ENCODE data around the gene IDH3B.

IDH3B gene

DNA sequence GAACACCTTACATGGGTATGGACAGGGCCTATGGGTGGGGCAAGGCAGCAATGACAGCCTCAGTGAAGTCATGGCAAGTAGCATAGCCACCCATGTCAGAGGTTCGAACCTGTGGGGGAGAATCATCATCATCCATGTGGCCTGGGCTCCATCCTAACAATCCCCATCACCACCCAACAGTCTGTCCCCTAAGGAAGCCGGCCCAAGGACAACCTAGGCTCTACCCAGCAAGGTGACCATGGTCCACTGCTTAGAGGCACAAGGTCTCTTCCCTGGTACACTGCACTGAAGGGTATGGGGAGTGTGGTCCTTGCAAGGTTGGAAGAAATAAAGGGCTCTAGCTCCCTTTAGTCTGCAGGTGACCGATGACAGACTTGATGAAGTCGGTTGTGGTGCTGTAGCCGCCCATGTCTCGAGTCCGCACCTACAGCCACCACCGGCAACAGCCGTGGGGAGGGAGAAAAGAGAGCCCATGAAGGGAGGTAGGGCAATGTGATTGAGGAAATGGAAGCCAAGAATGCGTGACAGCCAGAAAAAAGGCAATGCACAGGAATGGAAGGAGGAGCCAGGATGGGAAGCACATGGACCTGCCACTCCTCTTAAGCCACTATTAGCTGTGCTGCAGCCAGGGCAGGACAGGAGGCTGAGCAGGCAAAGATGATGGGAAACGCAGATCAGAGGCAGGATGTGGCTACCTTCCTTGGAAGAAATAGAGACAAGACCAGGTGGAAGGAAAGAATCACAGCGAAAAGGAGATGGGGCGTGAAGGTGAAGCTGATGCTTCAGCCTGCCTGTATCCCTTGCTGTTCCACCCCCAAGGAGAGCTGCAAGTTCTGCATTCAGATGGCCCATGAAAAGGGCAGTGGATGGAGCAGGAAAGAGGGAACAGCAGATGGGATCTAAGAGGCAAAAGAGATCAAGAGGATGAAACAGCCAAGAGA is 5.3 kb downstream of the IDH3B start:
- peaks cover 31% of the 10 kb centered on the region for H3K79me2 ChIP-seq (ENCODE audit: control insufficient read depth, insufficient read depth, low read length)
- H3K4me2 ChIP-seq (ENCODE audit: low read length), result no peak overlapping the region
- H3K79me1 ChIP-seq (ENCODE audit: low read length), result peaks cover 29% of the 10 kb centered on the region
- H3K9ac ChIP-seq (ENCODE audit: low read length), result no peak overlapping the region
- WGBS (ENCODE audit: extremely low coverage, insufficient coverage, low lambda C conversion rate), result no CpG with 5 or more reads among the region's 13 CpGs
- H3K27me3 ChIP-seq (ENCODE audit: insufficient read depth, low read length, poor library complexity), result no peaks in the 10 kb centered on the region
- H2AK5ac ChIP-seq (ENCODE audit: low read length), result no peak overlapping the region
- no peak overlapping the region for H4K8ac ChIP-seq (ENCODE audit: low read depth, low read length)
- H3K4ac ChIP-seq (ENCODE audit: low read depth, low read length), result no peak overlapping the region
- peak; percentile 58 for DNase-seq
- H3K27ac ChIP-seq (ENCODE audit: low read depth, low read length), result no peak overlapping the region
- H3K23ac ChIP-seq (ENCODE audit: low read length), result no peak overlapping the region
- H2BK120ac ChIP-seq (ENCODE audit: low read depth, low read length), result no peak overlapping the region
- H3K56ac ChIP-seq (ENCODE audit: low read length), result no peak overlapping the region
- no peak overlapping the region for H2BK15ac ChIP-seq (replicated peaks; ENCODE audit: low read depth)
- H3K18ac ChIP-seq (ENCODE audit: low read length), result no peak overlapping the region
- H3K4me1 ChIP-seq (ENCODE audit: control insufficient read depth, low read depth, low read length), result peaks cover 6% of the 10 kb centered on the region
- no peak overlapping the region for H4K5ac ChIP-seq (ENCODE audit: low read length)
- peaks cover 42% of the 10 kb centered on the region for H3K36me3 ChIP-seq (ENCODE audit: control insufficient read depth, insufficient read depth, low read length)
- H2BK5ac ChIP-seq (ENCODE audit: low read length), result no peak overlapping the region
- H3K4me3 ChIP-seq (ENCODE audit: low read length), result no peak overlapping the region

DNA sequence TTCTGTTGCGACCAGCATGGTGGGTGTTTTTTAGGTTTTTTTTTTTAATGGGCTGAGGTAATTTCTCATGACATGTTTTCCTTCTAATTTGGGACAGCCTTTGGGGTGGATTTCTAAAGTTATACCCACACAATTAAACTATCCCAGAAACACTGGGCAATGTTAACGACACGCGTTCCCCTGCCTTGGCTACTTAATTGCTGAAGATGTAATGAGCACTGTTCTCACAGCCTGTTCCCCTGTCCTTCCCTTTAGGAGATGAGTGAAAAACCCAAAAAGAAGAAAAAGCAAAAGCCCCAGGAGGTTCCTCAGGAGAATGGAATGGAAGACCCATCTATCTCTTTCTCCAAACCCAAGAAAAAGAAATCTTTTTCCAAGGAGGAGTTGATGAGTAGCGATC is 6.3 kb downstream of the IDH3B start:
- Histone ChIP-seq H3K4me2 (ENCODE audit: low read length) (no peak overlapping the region), H3K79me1 (ENCODE audit: low read length) (peaks cover 23% of the 10 kb centered on the region), H3K4me1 (ENCODE audit: control insufficient read depth, low read depth, low read length) (peaks cover 2% of the 10 kb centered on the region), H3K4me3 (ENCODE audit: low read length) (no peak overlapping the region), H2BK120ac (ENCODE audit: low read depth, low read length) (no peak overlapping the region), H3K27ac (ENCODE audit: low read depth, low read length) (no peak overlapping the region), H3K79me2 (ENCODE audit: control insufficient read depth, insufficient read depth, low read length) (peaks cover 35% of the 10 kb centered on the region), H3K18ac (ENCODE audit: low read length) (no peak overlapping the region), H4K8ac (ENCODE audit: low read depth, low read length) (no peak overlapping the region), H2BK15ac (replicated peaks; ENCODE audit: low read depth) (no peak overlapping the region), H2BK5ac (ENCODE audit: low read length) (no peak overlapping the region), H3K23ac (ENCODE audit: low read length) (no peak overlapping the region), H2AK5ac (ENCODE audit: low read length) (no peak overlapping the region), H3K56ac (ENCODE audit: low read length) (no peak overlapping the region), H3K36me3 (ENCODE audit: control insufficient read depth, insufficient read depth, low read length) (peaks cover 43% of the 10 kb centered on the region), H3K27me3 (ENCODE audit: insufficient read depth, low read length, poor library complexity) (no peaks in the 10 kb centered on the region), H3K9ac (ENCODE audit: low read length) (no peak overlapping the region), H3K4ac (ENCODE audit: low read depth, low read length) (no peak overlapping the region), H4K5ac (ENCODE audit: low read length) (no peak overlapping the region)
- DNase-seq, result no peak
- WGBS (ENCODE audit: extremely low coverage, insufficient coverage, low lambda C conversion rate), result no CpG with 5 or more reads among the region's 5 CpGs

DNA sequence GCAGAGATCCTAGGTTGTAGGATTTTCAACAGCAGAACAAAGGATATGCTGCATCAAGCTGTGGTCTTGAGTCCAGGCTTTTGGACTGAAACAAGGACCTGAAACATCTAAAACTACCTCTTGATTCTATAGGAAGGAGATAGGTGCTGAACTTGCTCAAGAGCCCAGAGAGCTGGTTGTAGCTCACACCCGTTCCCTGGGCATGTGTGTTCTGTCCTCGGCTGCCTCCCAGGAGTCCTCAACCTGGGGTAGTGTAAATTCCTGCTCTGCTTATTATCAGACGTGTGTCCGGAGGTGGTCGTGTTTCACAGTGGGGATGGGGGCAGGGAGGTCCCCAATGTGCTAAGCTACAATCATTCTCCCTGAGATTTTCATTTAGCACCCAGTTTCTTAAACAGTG is 6.8 kb downstream of the IDH3B start:
- H2BK5ac ChIP-seq (ENCODE audit: low read length), result no peak overlapping the region
- no peak overlapping the region for H3K4me3 ChIP-seq (ENCODE audit: low read length)
- H3K23ac ChIP-seq (ENCODE audit: low read length), result no peak overlapping the region
- no peaks in the 10 kb centered on the region for H3K27me3 ChIP-seq (ENCODE audit: insufficient read depth, low read length, poor library complexity)
- no peak overlapping the region for H3K9ac ChIP-seq (ENCODE audit: low read length)
- H3K79me2 ChIP-seq (ENCODE audit: control insufficient read depth, insufficient read depth, low read length), result peaks cover 37% of the 10 kb centered on the region
- H3K4me1 ChIP-seq (ENCODE audit: control insufficient read depth, low read depth, low read length), result peaks cover 2% of the 10 kb centered on the region
- WGBS (ENCODE audit: extremely low coverage, insufficient coverage, low lambda C conversion rate), result no CpG with 5 or more reads among the region's 5 CpGs
- H3K79me1 ChIP-seq (ENCODE audit: low read length), result peaks cover 23% of the 10 kb centered on the region
- peaks cover 43% of the 10 kb centered on the region for H3K36me3 ChIP-seq (ENCODE audit: control insufficient read depth, insufficient read depth, low read length)
- no peak overlapping the region for H2BK15ac ChIP-seq (replicated peaks; ENCODE audit: low read depth)
- no peak overlapping the region for H4K5ac ChIP-seq (ENCODE audit: low read length)
- H3K18ac ChIP-seq (ENCODE audit: low read length), result no peak overlapping the region
- no peak overlapping the region for H3K56ac ChIP-seq (ENCODE audit: low read length)
- H2AK5ac ChIP-seq (ENCODE audit: low read length), result no peak overlapping the region
- no peak overlapping the region for H2BK120ac ChIP-seq (ENCODE audit: low read depth, low read length)
- no peak overlapping the region for H3K4me2 ChIP-seq (ENCODE audit: low read length)
- no peak overlapping the region for H4K8ac ChIP-seq (ENCODE audit: low read depth, low read length)
- no peak overlapping the region for H3K27ac ChIP-seq (ENCODE audit: low read depth, low read length)
- no peak for DNase-seq
- H3K4ac ChIP-seq (ENCODE audit: low read depth, low read length), result no peak overlapping the region

DNA sequence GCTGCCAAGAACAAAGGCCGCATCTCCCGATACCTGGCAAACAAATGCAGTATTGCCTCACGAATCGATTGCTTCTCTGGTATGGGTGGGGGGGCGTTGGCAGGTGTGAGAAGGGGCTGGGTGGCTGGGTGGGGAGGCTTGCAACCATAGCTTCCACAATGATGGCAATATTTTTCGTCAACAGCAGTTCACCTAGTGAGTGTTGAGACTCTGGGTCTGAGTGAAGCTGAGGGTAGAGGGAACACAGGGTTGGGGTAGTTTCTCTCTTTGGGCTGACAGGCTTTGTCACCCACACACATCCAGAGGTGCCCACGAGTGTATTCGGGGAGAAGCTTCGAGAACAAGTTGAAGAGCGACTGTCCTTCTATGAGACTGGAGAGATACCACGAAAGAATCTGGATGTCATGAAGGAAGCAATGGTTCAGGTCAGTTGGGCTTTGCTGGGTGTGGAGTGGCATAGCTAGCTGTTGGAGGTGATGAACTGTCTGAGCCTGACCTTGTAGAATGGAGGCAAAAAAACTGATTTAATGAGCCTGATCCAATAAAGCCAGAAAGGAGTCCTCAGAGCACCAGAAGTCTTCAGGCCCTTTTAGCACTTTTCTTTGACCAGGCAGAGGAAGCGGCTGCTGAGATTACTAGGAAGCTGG is 7.4 kb downstream of the IDH3B start:
- Histone ChIP-seq H3K79me1 (ENCODE audit: low read length) (peaks cover 23% of the 10 kb centered on the region), H4K5ac (ENCODE audit: low read length) (no peak overlapping the region), H3K56ac (ENCODE audit: low read length) (no peak overlapping the region), H2AK5ac (ENCODE audit: low read length) (no peak overlapping the region), H3K27ac (ENCODE audit: low read depth, low read length) (no peak overlapping the region), H3K4ac (ENCODE audit: low read depth, low read length) (no peak overlapping the region), H4K8ac (ENCODE audit: low read depth, low read length) (no peak overlapping the region), H3K4me3 (ENCODE audit: low read length) (no peak overlapping the region), H2BK15ac (replicated peaks; ENCODE audit: low read depth) (no peak overlapping the region), H3K9ac (ENCODE audit: low read length) (no peak overlapping the region), H3K36me3 (ENCODE audit: control insufficient read depth, insufficient read depth, low read length) (peaks cover 43% of the 10 kb centered on the region), H3K18ac (ENCODE audit: low read length) (no peak overlapping the region), H3K27me3 (ENCODE audit: insufficient read depth, low read length, poor library complexity) (no peaks in the 10 kb centered on the region), H2BK5ac (ENCODE audit: low read length) (no peak overlapping the region), H3K4me1 (ENCODE audit: control insufficient read depth, low read depth, low read length) (peaks cover 2% of the 10 kb centered on the region), H3K79me2 (ENCODE audit: control insufficient read depth, insufficient read depth, low read length) (peaks cover 37% of the 10 kb centered on the region), H3K4me2 (ENCODE audit: low read length) (no peak overlapping the region), H3K23ac (ENCODE audit: low read length) (no peak overlapping the region), H2BK120ac (ENCODE audit: low read depth, low read length) (no peak overlapping the region)
- no CpG with 5 or more reads among the region's 12 CpGs for WGBS (ENCODE audit: extremely low coverage, insufficient coverage, low lambda C conversion rate)
- no peak for DNase-seq

DNA sequence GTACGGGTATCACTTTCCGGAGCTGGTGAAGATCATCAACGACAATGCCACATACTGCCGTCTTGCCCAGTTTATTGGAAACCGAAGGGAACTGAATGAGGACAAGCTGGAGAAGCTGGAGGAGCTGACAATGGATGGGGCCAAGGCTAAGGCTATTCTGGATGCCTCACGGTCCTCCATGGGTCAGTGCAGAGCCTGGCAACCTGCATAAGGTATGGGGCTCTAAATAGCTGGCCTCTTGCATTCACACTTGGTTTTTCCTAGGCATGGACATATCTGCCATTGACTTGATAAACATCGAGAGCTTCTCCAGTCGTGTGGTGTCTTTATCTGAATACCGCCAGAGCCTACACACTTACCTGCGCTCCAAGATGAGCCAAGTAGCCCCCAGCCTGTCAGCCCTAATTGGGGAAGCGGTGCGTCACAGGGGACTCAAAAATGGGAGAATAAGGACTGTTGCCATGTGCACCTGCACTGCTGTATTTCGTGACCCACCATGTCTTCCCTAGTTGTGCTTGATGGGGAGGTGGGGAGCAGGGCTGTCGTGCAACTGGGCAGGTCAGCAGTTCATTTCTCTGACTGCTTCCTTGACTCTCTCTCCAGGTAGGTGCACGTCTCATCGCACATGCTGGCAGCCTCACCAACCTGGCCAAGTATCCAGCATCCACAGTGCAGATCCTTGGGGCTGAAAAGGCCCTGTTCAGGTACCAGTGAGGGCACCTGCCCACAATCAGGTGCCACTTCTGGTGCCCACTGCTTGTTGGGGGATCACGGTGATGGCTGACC is 8.5 kb downstream of the IDH3B start:
- H2BK5ac ChIP-seq (ENCODE audit: low read length), result no peak overlapping the region
- H3K36me3 ChIP-seq (ENCODE audit: control insufficient read depth, insufficient read depth, low read length), result peaks cover 43% of the 10 kb centered on the region
- WGBS (ENCODE audit: extremely low coverage, insufficient coverage, low lambda C conversion rate), result no CpG with 5 or more reads among the region's 17 CpGs

More for the DNA sequence above, 8.5 kb downstream of the IDH3B start:
- Histone ChIP-seq H3K23ac (ENCODE audit: low read length) (no peak overlapping the region), H3K4me2 (ENCODE audit: low read length) (no peak overlapping the region), H3K4me3 (ENCODE audit: low read length) (no peak overlapping the region), H2BK120ac (ENCODE audit: low read depth, low read length) (no peak overlapping the region), H3K27me3 (ENCODE audit: insufficient read depth, low read length, poor library complexity) (no peaks in the 10 kb centered on the region), H2BK15ac (replicated peaks; ENCODE audit: low read depth) (no peak overlapping the region), H4K8ac (ENCODE audit: low read depth, low read length) (no peak overlapping the region), H4K5ac (ENCODE audit: low read length) (no peak overlapping the region), H3K56ac (ENCODE audit: low read length) (no peak overlapping the region), H2AK5ac (ENCODE audit: low read length) (no peak overlapping the region), H3K79me2 (ENCODE audit: control insufficient read depth, insufficient read depth, low read length) (peaks cover 37% of the 10 kb centered on the region), H3K9ac (ENCODE audit: low read length) (no peak overlapping the region), H3K79me1 (ENCODE audit: low read length) (peaks cover 23% of the 10 kb centered on the region), H3K27ac (ENCODE audit: low read depth, low read length) (no peak overlapping the region), H3K4ac (ENCODE audit: low read depth, low read length) (no peak overlapping the region), H3K4me1 (ENCODE audit: control insufficient read depth, low read depth, low read length) (peaks cover 2% of the 10 kb centered on the region), H3K18ac (ENCODE audit: low read length) (no peak overlapping the region)
- no peak for DNase-seq

Measured in mesendoderm (in vitro differentiated cells).